ENCODE data around the gene IL24. TPM values are rescaled to one million over a fixed set of nuclear protein-coding genes. Genes with fewer than 3 reads are reported as not detected.

IL24 gene
- polyA plus RNA-seq, 2 of the 4 experiments (the other 2 are of a cell fraction): 0.04 TPM; not detected in 1

DNA sequence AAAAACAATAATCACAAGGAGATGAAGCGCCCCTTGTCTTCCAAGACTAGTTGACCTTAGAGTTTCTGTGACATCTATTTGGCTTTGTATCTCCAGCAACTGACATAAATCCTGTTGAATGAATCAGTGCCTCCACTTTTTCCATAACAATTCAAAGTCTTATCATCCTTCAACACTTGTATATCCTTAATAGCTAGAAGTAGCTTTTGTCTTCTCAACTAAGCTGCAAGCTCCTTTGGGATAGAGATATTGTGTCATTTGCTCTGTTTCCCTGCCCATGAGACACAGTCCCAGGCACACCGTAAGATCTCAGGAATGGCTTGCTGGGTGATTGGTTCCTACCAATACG is 43.3 kb downstream of the IL24 start (continued):
- TF ChIP-seq, protein P1, sequence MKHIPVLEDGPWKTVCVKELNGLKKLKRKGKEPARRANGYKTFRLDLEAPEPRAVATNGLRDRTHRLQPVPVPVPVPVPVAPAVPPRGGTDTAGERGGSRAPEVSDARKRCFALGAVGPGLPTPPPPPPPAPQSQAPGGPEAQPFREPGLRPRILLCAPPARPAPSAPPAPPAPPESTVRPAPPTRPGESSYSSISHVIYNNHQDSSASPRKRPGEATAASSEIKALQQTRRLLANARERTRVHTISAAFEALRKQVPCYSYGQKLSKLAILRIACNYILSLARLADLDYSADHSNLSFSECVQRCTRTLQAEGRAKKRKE (CRISPR knock-in tag; IDR thresholded peaks at IDR 0.05; ENCODE audit: low read depth): no peak

DNA sequence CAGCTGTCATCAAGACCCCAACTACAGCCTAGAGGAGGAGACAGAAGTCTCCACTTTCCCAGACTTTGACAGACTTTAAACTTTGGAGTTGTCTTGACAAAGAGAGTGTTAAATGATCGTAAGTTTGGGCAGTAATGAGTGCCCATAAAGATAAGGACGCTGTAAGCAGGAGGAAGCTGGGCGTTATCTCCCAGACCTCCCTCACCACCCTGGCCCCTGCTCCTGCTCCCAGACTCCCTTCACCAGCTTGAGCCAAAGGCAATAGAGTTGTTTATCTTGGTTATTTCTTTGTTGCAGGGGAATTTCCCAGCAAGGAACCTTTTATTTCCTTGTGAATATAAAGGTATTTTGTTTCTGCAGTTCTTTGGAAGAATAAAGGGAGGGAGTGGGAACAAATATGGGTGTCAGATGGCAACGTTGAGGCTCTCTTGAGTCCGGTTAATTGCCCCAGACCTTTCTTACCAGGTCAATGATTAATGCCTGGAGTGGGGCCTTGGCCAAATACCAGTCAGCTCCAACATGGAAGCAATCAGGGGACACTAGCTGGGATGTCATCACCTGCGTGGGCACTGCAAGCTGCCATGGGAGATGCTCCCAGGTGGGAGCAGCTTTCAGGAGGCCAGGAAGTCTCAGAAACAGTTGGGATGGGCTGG is 44.6 kb downstream of the IL24 start:
- DNase-seq (ENCODE audit: low read depth in 1 of 2, low spot score in 1 of 2) (no peak), FAIRE-seq (no peak), ATAC-seq (no peak)
- H3K27ac ChIP-seq: no peak overlapping the region
- H3K4me3 ChIP-seq: no peak overlapping the region
- H3K4me2 ChIP-seq: no peak overlapping the region
- WGBS (ENCODE audit: missing lambda C conversion rate): 35% methylated on average over 6 of the region's 6 CpGs
- CTCF ChIA-PET: interaction anchor here (0.9 to 2.8 kb wide), 6 partner anchors 8 to 63 kb away, joined by 3 to 12 read pairs (median 6); no protein-coding TSS in a partner anchor
- TF ChIP-seq EHF (CRISPR knock-in tag; IDR thresholded peaks at IDR 0.05): no peak
- POLR2A ChIA-PET: no interaction called here
- no peaks in the 10 kb centered on the region for H3K9me3 ChIP-seq
- peaks cover 5% of the 10 kb centered on the region; the same call in 1 of the 3 replicates for H3K4me1 ChIP-seq

DNA sequence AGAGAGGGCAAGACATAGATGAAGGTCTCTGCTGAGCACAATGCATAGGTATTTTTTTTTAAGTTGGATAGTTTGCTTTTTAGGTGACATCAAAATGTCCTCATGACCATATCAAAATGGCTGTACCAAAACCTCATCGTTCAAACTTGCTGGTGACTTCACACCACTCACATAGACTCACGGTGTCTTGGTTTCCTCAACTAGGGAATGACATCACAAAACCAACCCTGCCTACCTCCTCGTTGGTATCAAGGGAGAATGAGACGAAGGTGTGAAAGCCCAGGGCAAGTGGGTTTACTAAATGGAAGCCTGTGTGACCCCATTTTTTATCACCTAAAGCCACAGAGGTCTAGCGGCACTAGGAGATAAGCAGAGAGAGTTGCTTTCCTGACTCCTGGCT is 47.5 kb downstream of the IL24 start:
- WGBS (ENCODE audit: missing lambda C conversion rate): 88% methylated on average over 5 of the region's 5 CpGs
- Histone ChIP-seq H3K4me1 (peaks cover 5% of the 10 kb centered on the region; the same call in 1 of the 3 replicates), H3K4me3 (no peak overlapping the region), H3K4me2 (no peak overlapping the region), H3K9me3 (0 out of 3 replicates have a peak, but pooled peaks cover under 1% of the 10 kb centered on the region), H3K27ac (no peak overlapping the region)
- CTCF ChIA-PET: interaction anchor here (1.0 to 4.1 kb wide), 4 partner anchors 9 to 38 kb away, joined by 4 to 17 read pairs (median 4); no protein-coding TSS in a partner anchor
- DNase-seq (ENCODE audit: low read depth in 1 of 2, low spot score in 1 of 2) (no peak), ATAC-seq (no peak), FAIRE-seq (no peak)
- POLR2A ChIA-PET: no interaction called here
- TF ChIP-seq JUNB (IDR thresholded peaks at IDR 0.05) (no peak), CHD2 (IDR thresholded peaks at IDR 0.05; ENCODE audit: low read length, partially characterized antibody) (no peak), NFE2L2 (conservative IDR thresholded peaks at IDR 0.05; ENCODE audit: low read length) (no peak), POLR2AphosphoS2 (conservative IDR thresholded peaks at IDR 0.05; ENCODE audit: low read length) (no peak), ESRRA (IDR thresholded peaks at IDR 0.05; ENCODE audit: borderline replicate concordance, low read length) (no peak), RCOR1 (IDR thresholded peaks at IDR 0.05; ENCODE audit: low read depth, low read length) (no peak)

DNA sequence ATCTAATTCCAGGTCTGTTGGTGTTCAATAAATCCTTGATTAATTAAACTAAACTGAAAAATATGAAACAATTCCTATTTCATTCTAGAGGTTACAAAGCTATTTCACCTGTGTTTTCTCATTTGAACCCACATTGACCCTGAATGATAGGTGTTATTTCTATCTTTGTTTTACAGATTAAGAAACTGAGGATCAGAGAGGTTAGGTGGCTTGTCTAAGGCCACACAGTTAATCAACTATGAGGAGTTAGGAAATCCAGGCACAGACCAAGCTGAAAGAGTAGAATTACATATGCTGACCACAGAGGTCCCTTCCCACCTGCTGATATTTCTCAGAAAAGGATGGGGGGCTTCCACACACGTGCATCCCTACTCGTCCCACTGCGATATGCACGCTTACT is 48.5 kb downstream of the IL24 start:
- no peak overlapping the region for H3K4me3 ChIP-seq
- 90% methylated on average over 4 of the region's 4 CpGs for WGBS (ENCODE audit: missing lambda C conversion rate)
- FAIRE-seq (no peak), DNase-seq (ENCODE audit: low read depth in 1 of 2, low spot score in 1 of 2) (no peak), ATAC-seq (no peak)
- CTCF ChIA-PET: interaction anchor here (1.0 to 4.1 kb wide), 6 partner anchors 8 to 211 kb away, joined by 3 to 17 read pairs (median 4); no protein-coding TSS in a partner anchor
- peaks cover 8% of the 10 kb centered on the region for H3K4me1 ChIP-seq
- 0 out of 3 replicates have a peak, but pooled peaks cover 5% of the 10 kb centered on the region for H3K9me3 ChIP-seq
- POLR2A ChIA-PET: no interaction called here
- no peak overlapping the region for H3K4me2 ChIP-seq
- TF ChIP-seq TP53 (CRISPR knock-in tag; IDR thresholded peaks at IDR 0.05): no peak
- TF ChIP-seq CBX8 (IDR thresholded peaks at IDR 0.05): no peak
- no peak for TF ChIP-seq RCOR1 (IDR thresholded peaks at IDR 0.05; ENCODE audit: low read depth, low read length)
- no peak overlapping the region for H3K27ac ChIP-seq

DNA sequence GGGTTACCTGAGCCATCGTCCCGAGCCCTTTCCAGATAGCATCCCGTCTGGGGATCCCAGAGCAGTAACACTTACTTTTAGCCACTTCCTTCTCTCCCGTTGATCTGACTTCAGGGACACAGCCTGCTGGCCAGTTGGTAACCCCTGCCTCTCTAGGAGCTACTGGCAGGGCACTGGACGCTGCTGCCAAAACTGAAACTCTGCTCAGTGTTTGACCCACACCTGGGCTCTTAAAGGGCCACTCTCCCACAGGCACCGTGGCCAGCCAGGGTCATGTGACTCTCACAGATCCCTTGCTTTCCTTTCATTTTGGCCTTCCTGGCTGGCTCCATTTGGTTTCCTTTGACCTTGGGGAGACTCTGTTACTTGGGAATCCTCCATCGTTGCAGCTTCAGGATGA is 49.0 kb downstream of the IL24 start, which contains the start of gene PIGR:
Gene PIGR, minus strand, starts transcription at position 206 of the 400 bp plus-strand sequence. CDS start 5,935 bp downstream, outside the sequence.
- TF ChIP-seq CBX8 (IDR thresholded peaks at IDR 0.05) (no peak), POLR2AphosphoS2 (conservative IDR thresholded peaks at IDR 0.05; ENCODE audit: low read length) (no peak), SMC3 (IDR thresholded peaks at IDR 0.05) (no peak), HOXB5 (CRISPR knock-in tag; IDR thresholded peaks at IDR 0.05) (no peak), FOXS1 (CRISPR knock-in tag; IDR thresholded peaks at IDR 0.05) (no peak), HEYL (CRISPR knock-in tag; IDR thresholded peaks at IDR 0.05) (no peak), GATA3 (IDR thresholded peaks at IDR 0.05; ENCODE audit: borderline replicate concordance) (no peak), EHMT2 (IDR thresholded peaks at IDR 0.05; ENCODE audit: low read depth) (no peak), RNF2 (IDR thresholded peaks at IDR 0.05; ENCODE audit: borderline replicate concordance, low read depth) (no peak), EP300 (IDR thresholded peaks at IDR 0.05) (no peak)
- TF ChIP-seq, protein P1 (CRISPR knock-in tag; IDR thresholded peaks at IDR 0.05; ENCODE audit: low read depth): no peak
- TF ChIP-seq, protein P2, sequence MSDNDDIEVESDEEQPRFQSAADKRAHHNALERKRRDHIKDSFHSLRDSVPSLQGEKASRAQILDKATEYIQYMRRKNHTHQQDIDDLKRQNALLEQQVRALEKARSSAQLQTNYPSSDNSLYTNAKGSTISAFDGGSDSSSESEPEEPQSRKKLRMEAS (IDR thresholded peaks at IDR 0.05): no peak
- Histone ChIP-seq H3K27ac (no peak within 1 kb of the TSS), H3K4me3 (no peak within 1 kb of the TSS), H3K4me1 (peaks cover 13% of the 10 kb centered on the region), H3K9me3 (0 out of 3 replicates have a peak, but pooled peaks cover 5% of the 10 kb centered on the region), H3K4me2 (no peak within 1 kb of the TSS)
- CTCF ChIA-PET: interaction anchor here (1.0 to 4.1 kb wide), 8 partner anchors 9 to 355 kb away, joined by 3 to 17 read pairs (median 4); no protein-coding TSS in a partner anchor
- FAIRE-seq (no peak), DNase-seq (ENCODE audit: low read depth in 1 of 2, low spot score in 1 of 2) (no peak), ATAC-seq (no peak)
- WGBS (ENCODE audit: missing lambda C conversion rate): 76% methylated on average over 7 of the region's 7 CpGs
- POLR2A ChIA-PET: no interaction called here
